Measurements from ENCODE around the gene TENM3. TPM values are rescaled to one million over a fixed set of nuclear protein-coding genes. Genes with fewer than 3 reads are reported as not detected.

The TENM3 gene
- total and polyA plus RNA-seq, 10 of the 15 experiments (the other 5 are each of a cell fraction or from before 2014, with no cell fraction given), result 0.01 to 1.7 (median 0.08) TPM; not detected in 2

GRCh38 chr4:182426901-182427300, 183.7 kb downstream of the TENM3 start:
- Histone ChIP-seq H3K4me1 (ENCODE audit: control insufficient read depth, insufficient read depth, low read length) (no peaks in the 10 kb centered on the region), H3K9me3 (replicated peaks; ENCODE audit: control insufficient read depth, insufficient read depth, low read length) (no peaks in the 10 kb centered on the region), H4K20me1 (ENCODE audit: control insufficient read depth, insufficient read depth) (no peaks in the 10 kb centered on the region), H3K9ac (ENCODE audit: control insufficient read depth, insufficient read depth, low read length) (no peak overlapping the region), H2AFZ (ENCODE audit: control insufficient read depth, low read depth, low read length) (no peak overlapping the region), H3K4me2 (ENCODE audit: control insufficient read depth, insufficient read depth) (no peak overlapping the region), H3K79me2 (ENCODE audit: control insufficient read depth, insufficient read depth, low read length) (no peaks in the 10 kb centered on the region), H3K27ac (ENCODE audit: control insufficient read depth, insufficient read depth) (no peak overlapping the region), H3K36me3 (ENCODE audit: control insufficient read depth in 2 of 2, insufficient read depth in 2 of 2, low read length in 1 of 2) (no peaks in the 10 kb centered on the region), H3K27me3 (replicated peaks in 1 of 2; ENCODE audit: control insufficient read depth in 2 of 2, insufficient read depth in 2 of 2, low read length in 1 of 2) (no peaks in the 10 kb centered on the region), H3K4me3 (no peak overlapping the region)
- RAD21 ChIA-PET (ENCODE audit: unreplicated experiment), result no interaction called here
- WGBS (ENCODE audit: insufficient coverage, insufficient replicate concordance, low lambda C conversion rate, missing lambda C conversion rate), result 0% methylated on average over 1 of the region's 1 CpG
- no peak for FAIRE-seq
- no TSS peak for BruUV-seq (replicated peaks)
- POLR2A ChIA-PET, result no interaction called here
- DNase-seq (ENCODE audit: low read depth, low spot score), result no peak
- ATAC-seq, result no peak
- no peak for TF ChIP-seq SMAD5 (IDR thresholded peaks at IDR 0.05; ENCODE audit: low read depth)
- TF ChIP-seq MYB (IDR thresholded peaks at IDR 0.05; ENCODE audit: borderline replicate concordance, low read depth, low read length), result no peak
- TF ChIP-seq SIX5 (IDR thresholded peaks at IDR 0.05; ENCODE audit: low read depth, low read length, severe bottlenecking), result no peak
- TF ChIP-seq GABPA (IDR thresholded peaks at IDR 0.05; ENCODE audit: low read depth), result no peak
- in situ Hi-C loops (cut with MboI) (no loop called here), intact Hi-C loops (cut with micrococcal nuclease; ENCODE audit: unreplicated experiment) (no loop called here)
- SMC1A ChIA-PET (ENCODE audit: uncharacterized antibody, unreplicated experiment), result interaction anchor here (0.7 kb wide), 1 partner anchor 260 kb away, joined by 3 read pairs; no protein-coding TSS in a partner anchor
- CTCF ChIA-PET, result no interaction called here

- Histone ChIP-seq H3K79me2 (ENCODE audit: control insufficient read depth, insufficient read depth, low read length) (no peaks in the 10 kb centered on the region), H3K27me3 (replicated peaks in 1 of 2; ENCODE audit: control insufficient read depth in 2 of 2, insufficient read depth in 2 of 2, low read length in 1 of 2) (no peaks in the 10 kb centered on the region), H3K36me3 (ENCODE audit: control insufficient read depth in 2 of 2, insufficient read depth in 2 of 2, low read length in 1 of 2) (no peaks in the 10 kb centered on the region), H3K4me2 (ENCODE audit: control insufficient read depth, insufficient read depth) (no peak overlapping the region), H3K9ac (ENCODE audit: control insufficient read depth, insufficient read depth, low read length) (no peak overlapping the region), H3K27ac (ENCODE audit: control insufficient read depth, insufficient read depth) (no peak overlapping the region), H3K4me3 (no peak overlapping the region), H2AFZ (ENCODE audit: control insufficient read depth, low read depth, low read length) (no peak overlapping the region), H4K20me1 (ENCODE audit: control insufficient read depth, insufficient read depth) (no peaks in the 10 kb centered on the region), H3K4me1 (ENCODE audit: control insufficient read depth, insufficient read depth, low read length) (no peaks in the 10 kb centered on the region), H3K9me3 (replicated peaks; ENCODE audit: control insufficient read depth, insufficient read depth, low read length) (no peaks in the 10 kb centered on the region)
- CTCF ChIA-PET, result no interaction called here
- SMC1A ChIA-PET (ENCODE audit: uncharacterized antibody, unreplicated experiment), result interaction anchor here (0.7 kb wide), 1 partner anchor 259 kb away, joined by 3 read pairs; no protein-coding TSS in a partner anchor
- RAD21 ChIA-PET (ENCODE audit: unreplicated experiment), result no interaction called here
- DNase-seq (ENCODE audit: low read depth, low spot score) (no peak), FAIRE-seq (no peak), ATAC-seq (no peak)
- intact Hi-C loops (cut with micrococcal nuclease; ENCODE audit: unreplicated experiment), result no loop called here
- in situ Hi-C loops (cut with MboI), result no loop called here
- POLR2A ChIA-PET, result no interaction called here
- no TSS peak for BruUV-seq (replicated peaks)
- WGBS (ENCODE audit: insufficient coverage, insufficient replicate concordance, low lambda C conversion rate, missing lambda C conversion rate), result 91% methylated on average over 2 of the region's 2 CpGs
- TF ChIP-seq NFIC (IDR thresholded peaks at IDR 0.05; ENCODE audit: low read depth, low read length) (no peak), SREBF1 (IDR thresholded peaks at IDR 0.05; ENCODE audit: low read length) (no peak), HCFC1 (IDR thresholded peaks at IDR 0.05; ENCODE audit: low read length) (no peak), POU2F2 (IDR thresholded peaks at IDR 0.05; ENCODE audit: borderline replicate concordance, low read depth, low read length) (no peak), MTA3 (IDR thresholded peaks at IDR 0.05; ENCODE audit: borderline replicate concordance, low read length) (no peak), RCOR1 (conservative IDR thresholded peaks at IDR 0.05; ENCODE audit: low read depth, low read length) (no peak), BCLAF1 (IDR thresholded peaks at IDR 0.05) (no peak), MYC (IDR thresholded peaks at IDR 0.05; ENCODE audit: insufficient read depth, insufficient read length, insufficient replicate concordance, low read length, severe bottlenecking) (no peak), KAT2A (conservative IDR thresholded peaks at IDR 0.05; ENCODE audit: control insufficient read depth, low read depth, low read length) (no peak), CHD1 (IDR thresholded peaks at IDR 0.05; ENCODE audit: low read depth, low read length) (no peak), NR2C2 (IDR thresholded peaks at IDR 0.05; ENCODE audit: borderline replicate concordance, control insufficient read depth, insufficient read length, low read depth) (no peak), MLLT1 (IDR thresholded peaks at IDR 0.05) (no peak)
Measured at GRCh38 chr4:182427554-182427953, 184.4 kb downstream of the TENM3 start.

All from GM12878 (cell line).